ENCODE measurements around the gene EDARADD.

The EDARADD gene

DNA sequence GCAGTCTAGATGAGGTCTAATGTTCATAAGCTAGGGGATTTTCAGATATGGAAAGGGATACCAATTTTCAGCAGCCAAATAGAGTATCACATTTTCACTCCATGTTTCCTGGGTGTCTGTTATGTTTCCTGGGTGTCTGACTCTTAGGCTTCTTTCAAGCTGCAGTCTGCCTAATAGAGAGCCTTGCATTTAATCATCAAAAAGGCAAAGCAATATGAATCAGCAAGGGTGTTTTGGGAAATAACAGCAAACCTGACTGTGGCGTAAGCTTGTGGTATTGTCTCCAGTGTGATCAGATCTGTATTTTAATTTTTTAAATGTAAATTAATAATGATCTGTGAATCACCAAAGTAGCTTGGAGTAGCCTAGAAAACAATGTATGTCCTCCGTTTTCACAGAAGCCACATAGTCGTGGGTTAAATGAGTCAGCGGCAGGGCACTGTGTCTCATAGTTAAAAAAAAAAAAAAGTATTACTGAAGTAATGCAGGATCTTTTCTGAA, 140.1 kb downstream of the EDARADD start:
- H3K4me3 ChIP-seq (ENCODE audit: low read depth, low read length) = no peak overlapping the region
- no peak for DNase-seq (ENCODE audit: low read depth)
- TF ChIP-seq CTCF (IDR thresholded peaks at IDR 0.05; ENCODE audit: low read depth, low read length, missing control alignments) = no peak

Data from GM12864 (cell line).